ENCODE results near the gene AMT. TPM values are rescaled to one million over a fixed set of nuclear protein-coding genes. Genes with fewer than 3 reads are reported as not detected.

The AMT gene
- total and polyA plus RNA-seq, 2 of the 13 experiments (the other 11 are each of a cell fraction or from before 2014, with no cell fraction given): 35.3 to 59.0 TPM

DNA sequence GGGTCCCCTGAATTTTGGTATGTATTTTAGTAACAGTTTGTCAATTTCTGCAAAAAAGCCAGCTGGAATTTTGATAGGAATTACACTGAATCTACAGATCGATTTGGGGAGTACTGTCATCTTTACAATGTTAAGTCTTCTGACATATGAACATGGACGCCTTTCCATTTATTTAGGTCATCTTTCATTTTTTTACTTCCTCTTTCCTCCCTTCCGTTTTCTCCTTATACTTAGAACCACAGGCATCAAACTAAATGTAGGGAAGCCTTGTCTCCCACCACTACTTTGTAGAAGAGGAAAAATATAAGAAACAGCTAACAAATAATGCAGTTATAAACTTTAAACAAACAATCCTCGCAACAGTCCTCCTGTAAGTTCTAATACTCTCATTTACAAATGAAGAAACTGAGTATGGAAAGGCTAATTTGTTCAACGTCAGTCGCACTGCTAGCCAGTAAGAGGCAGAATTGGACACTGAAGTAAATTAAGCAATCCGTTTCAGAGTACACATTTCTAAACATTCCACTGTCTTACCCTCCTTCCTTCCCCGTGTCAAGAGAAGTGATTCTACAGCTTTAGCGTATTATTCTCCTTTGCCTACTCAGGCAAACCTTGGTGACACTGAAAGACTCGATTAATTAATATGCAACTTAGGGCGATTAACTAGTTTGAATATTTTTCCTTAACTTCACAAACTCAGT, 36.1 kb downstream of the AMT start:
- BruUV-seq (replicated peaks): no TSS peak
- ATAC-seq: no peak
- ChIA-PET POLR2A (no interaction called here), CTCF (ENCODE audit: low intra/inter-chr PET ratio, low total read pairs) (no interaction called here)
- TF ChIP-seq ZNF782 (CRISPR knock-in tag; IDR thresholded peaks at IDR 0.05; ENCODE audit: borderline replicate concordance) (no peak), CEBPB (IDR thresholded peaks at IDR 0.05; ENCODE audit: borderline replicate concordance, low read depth, low read length) (peak; percentile 17; the same call in 1 of the 2 replicates), CEBPG (CRISPR knock-in tag; IDR thresholded peaks at IDR 0.05) (peak; percentile 45; the same call in 1 of the 2 replicates)
- H3K4me2 ChIP-seq (ENCODE audit: low read depth, low read length): no peak overlapping the region
- peaks cover 36% of the 10 kb centered on the region for H3K4me1 ChIP-seq (ENCODE audit: insufficient read depth, low read length)
- no peak overlapping the region for H3K27ac ChIP-seq (ENCODE audit: extremely low read length, insufficient read depth, low read length)
- in situ Hi-C loops (cut with HindIII; ENCODE audit: extremely low pct_ligation_motif_present, low pct_unique_long_range_greater_than_20kb): no loop called here
- 81% methylated on average over 11 of the region's 11 CpGs for WGBS (ENCODE audit: low lambda C conversion rate)
- DNase-seq (ENCODE audit: low spot score): no peak
- no peaks in the 10 kb centered on the region for H3K9me3 ChIP-seq (ENCODE audit: low read length)
- no peaks in the 10 kb centered on the region for H3K27me3 ChIP-seq (ENCODE audit: control insufficient read depth in 1 of 2, insufficient read depth in 2 of 2, low read length in 2 of 2)
- no peak overlapping the region for H2AFZ ChIP-seq (ENCODE audit: low read length)
- H3K4me3 ChIP-seq (replicated peaks in 1 of 3; ENCODE audit: insufficient read depth in 1 of 3, low read depth in 2 of 3, low read length in 3 of 3): no peak overlapping the region
- peak; percentile 53 for FAIRE-seq
- peaks cover 90% of the 10 kb centered on the region for H3K79me2 ChIP-seq (ENCODE audit: insufficient read depth, low read length)
- intact Hi-C loops (cut with micrococcal nuclease; ENCODE audit: unreplicated experiment): no loop called here
- no peak overlapping the region for H3K9ac ChIP-seq (ENCODE audit: insufficient read depth, low read depth, low read length)
- H3K36me3 ChIP-seq (replicated peaks in 1 of 2; ENCODE audit: control insufficient read depth in 1 of 2, insufficient read depth in 2 of 2, low read length in 2 of 2): peaks cover 0 to 3% of the 10 kb centered on the region in 2 experiments; a peak in 3 of 5 replicates
- peaks cover 25% of the 10 kb centered on the region for H4K20me1 ChIP-seq (ENCODE audit: insufficient read depth, low read length)

DNA sequence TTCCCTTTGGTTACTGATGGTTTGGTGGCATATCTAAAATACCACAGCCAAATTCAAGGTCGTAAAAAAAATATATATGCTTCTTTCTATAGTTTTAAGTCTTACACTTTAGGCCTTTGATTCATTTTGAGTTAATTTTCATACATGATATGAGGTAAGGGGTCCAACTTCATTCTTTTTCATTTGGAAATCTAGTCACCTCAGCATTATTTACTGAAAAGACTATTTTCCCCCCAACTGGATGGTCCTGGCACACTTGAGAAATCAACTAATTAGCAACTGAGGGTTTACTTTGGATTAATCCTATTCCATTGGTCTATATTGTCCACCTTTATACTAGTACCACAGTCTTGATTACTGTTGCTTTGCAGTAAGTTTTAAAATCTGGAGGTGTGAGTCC, 36.7 kb downstream of the AMT start:
- H4K20me1 ChIP-seq (ENCODE audit: insufficient read depth, low read length): peaks cover 25% of the 10 kb centered on the region
- WGBS (ENCODE audit: low lambda C conversion rate): 91% methylated on average over 1 of the region's 1 CpG

More for the DNA sequence above, 36.7 kb downstream of the AMT start:
- no peak overlapping the region for H3K27ac ChIP-seq (ENCODE audit: extremely low read length, insufficient read depth, low read length)
- CTCF ChIA-PET (ENCODE audit: low intra/inter-chr PET ratio, low total read pairs): no interaction called here
- no peak overlapping the region for H3K4me3 ChIP-seq (replicated peaks in 1 of 3; ENCODE audit: insufficient read depth in 1 of 3, low read depth in 2 of 3, low read length in 3 of 3)
- no peak overlapping the region for H2AFZ ChIP-seq (ENCODE audit: low read length)
- H3K4me2 ChIP-seq (ENCODE audit: low read depth, low read length): no peak overlapping the region
- POLR2A ChIA-PET: no interaction called here
- peaks cover 0 to 3% of the 10 kb centered on the region in 2 experiments; a peak in 3 of 5 replicates for H3K36me3 ChIP-seq (replicated peaks in 1 of 2; ENCODE audit: control insufficient read depth in 1 of 2, insufficient read depth in 2 of 2, low read length in 2 of 2)
- intact Hi-C loops (cut with micrococcal nuclease; ENCODE audit: unreplicated experiment): no loop called here
- FAIRE-seq (no peak), DNase-seq (ENCODE audit: low spot score) (no peak), ATAC-seq (no peak)
- H3K79me2 ChIP-seq (ENCODE audit: insufficient read depth, low read length): peaks cover 91% of the 10 kb centered on the region
- no peak for TF ChIP-seq HHEX (CRISPR knock-in tag; IDR thresholded peaks at IDR 0.05)
- peak; percentile 61; the same call in 1 of the 2 replicates for TF ChIP-seq MAFF (IDR thresholded peaks at IDR 0.05; ENCODE audit: low read depth, low read length)
- TF ChIP-seq MAFK (conservative IDR thresholded peaks at IDR 0.05 in 1 of 2, IDR thresholded peaks at IDR 0.05 in 1 of 2; ENCODE audit: low read length in 2 of 2): peak; percentile 65 to 67
- BruUV-seq (replicated peaks): TSS peak; percentile 58
- no peaks in the 10 kb centered on the region for H3K27me3 ChIP-seq (ENCODE audit: control insufficient read depth in 1 of 2, insufficient read depth in 2 of 2, low read length in 2 of 2)
- H3K4me1 ChIP-seq (ENCODE audit: insufficient read depth, low read length): peaks cover 41% of the 10 kb centered on the region
- no peak overlapping the region for H3K9ac ChIP-seq (ENCODE audit: insufficient read depth, low read depth, low read length)
- in situ Hi-C loops (cut with HindIII; ENCODE audit: extremely low pct_ligation_motif_present, low pct_unique_long_range_greater_than_20kb): no loop called here
- no peaks in the 10 kb centered on the region for H3K9me3 ChIP-seq (ENCODE audit: low read length)

Data from HepG2 (cell line).